Right ventricle myocardium superior (tissue), 1 donor: ENCODE data around the gene MDH1. TPM values are rescaled to one million over a fixed set of nuclear protein-coding genes. Genes with fewer than 3 reads are reported as not detected.

Experiments used
- total RNA-seq: library from RNA; stranded (reverse); fragmentation: NEBNext Ultra II Directional; extraction: Animal tissue kit (Norgen Biotek cat#: 25700); gene quantifications from one replicate; pipeline ENCODE4 v1.2.1, GENCODE V29; 2021
- donor health status: DM: no; HTN: yes; CAD: no; lungs with severe emphysema.

The MDH1 gene
- total RNA-seq, 1 donor from 2014 or later = 1,328 TPM

Other genes starting within 250 kb of the MDH1 start
- gene WDPCP, start 486 bp upstream of the MDH1 start, total RNA-seq = 12.8 TPM